H1 (cell line): Measurements from ENCODE around the gene BARHL1. TPM values are rescaled to one million over a fixed set of nuclear protein-coding genes. Genes with fewer than 3 reads are reported as not detected.
A peak's percentile ranks its signal among the peaks of the same experiment; 100 is the strongest.

Experiments used
- CTCF ChIA-PET: fragments of 300-600 bp; sonication (Branson Sonifier 250); formaldehyde crosslinking; loops from one replicate; lab custom pipeline; 2021; ENCODE audit not compliant: partially characterized antibody; lab: Charles Lee
- POLR2A ChIA-PET: fragments of 300-600 bp; sonication (Branson Sonifier 250); formaldehyde crosslinking; loops from one replicate; lab custom pipeline; 2021; ENCODE audit warnings: inconsistent platforms; ENCODE audit not compliant: partially characterized antibody; lab: Charles Lee
- DNase-seq, 2 experiments: peaks; one replicate each; pipeline versions ENCODE4 v3.0.0 to v3.0.0-alpha.2; 2010 to 2022; ENCODE audit warnings: low spot score in 2 of 2, low read depth in 1 of 2, mixed read lengths in 1 of 2
- FAIRE-seq: peaks from 2 replicates; lab custom pipeline; 2011; peaks lifted over from hg19 to GRCh38; lab: Jason Lieb, UNC
- H2AFZ ChIP-seq: 2 replicates; pipeline ENCODE4 v1.8.1; 2012; ENCODE audit warnings: low read length, inconsistent platforms
- H2AK5ac ChIP-seq: 2 replicates; pipeline ENCODE4 v1.6.1; 2013; ENCODE audit warnings: low read depth, low read length
- H2BK120ac ChIP-seq: replicated peaks from 2 replicates; pipeline ENCODE3; 2013; ENCODE audit warnings: low read depth, low read length, inconsistent platforms
- H2BK12ac ChIP-seq: 2 replicates; pipeline ENCODE4 v1.6.1; 2013; ENCODE audit warnings: low read depth, low read length
- H2BK15ac ChIP-seq: 2 replicates; pipeline ENCODE4 v1.6.1; 2013; ENCODE audit warnings: low read length
- H2BK20ac ChIP-seq: 2 replicates; pipeline ENCODE4 v1.6.1; 2013; ENCODE audit warnings: low read length
- H2BK5ac ChIP-seq: 2 replicates; pipeline ENCODE4 v1.6.1; 2013; ENCODE audit warnings: low read depth, low read length
- H3K14ac ChIP-seq: 2 replicates; pipeline ENCODE4 v1.6.1; 2013; ENCODE audit warnings: inconsistent platforms; ENCODE audit not compliant: insufficient read length
- H3K18ac ChIP-seq: 2 replicates; pipeline ENCODE4 v1.6.1; 2013; ENCODE audit warnings: low read length; ENCODE audit errors: extremely low read depth
- H3K23ac ChIP-seq: 2 replicates; pipeline ENCODE4 v1.6.1; 2013; ENCODE audit warnings: inconsistent platforms; ENCODE audit not compliant: insufficient read length
- H3K23me2 ChIP-seq: 2 replicates; pipeline ENCODE4 v1.6.1; 2013; ENCODE audit warnings: low read depth, low read length
- H3K27ac ChIP-seq: 2 replicates; pipeline ENCODE4 v1.6.1; 2011; ENCODE audit warnings: low read depth, low read length, inconsistent platforms
- H3K27me3 ChIP-seq, 4 experiments: replicated peaks in 1 of 4; 1 replicate in 1 of 4; 2 replicates in 3 of 4; pipeline versions ENCODE4 v1.6.1 to v1.8.1; 2011 to 2013; ENCODE audit warnings: low read length in 3 of 4, mild to moderate bottlenecking in 3 of 4, inconsistent platforms in 2 of 4, mixed read lengths in 2 of 4, moderate library complexity in 1 of 4; ENCODE audit not compliant: control insufficient read depth in 3 of 4, insufficient read depth in 3 of 4; ENCODE audit errors: extremely low read depth in 1 of 4
- H3K36me3 ChIP-seq, 4 experiments: 2 replicates each; pipeline versions ENCODE4 v1.6.1 to v1.8.1; 2011 to 2013; ENCODE audit warnings: mild to moderate bottlenecking in 4 of 4, low read length in 3 of 4, moderate library complexity in 2 of 4, control low read depth in 1 of 4, inconsistent platforms in 1 of 4; ENCODE audit not compliant: insufficient read depth in 4 of 4, control insufficient read depth in 2 of 4
- H3K4ac ChIP-seq: replicated peaks from 2 replicates; pipeline ENCODE3; 2013; ENCODE audit warnings: low read length, low read depth, mixed read lengths, inconsistent platforms; ENCODE audit not compliant: insufficient read length
- H3K4me1 ChIP-seq, 4 experiments: replicated peaks in 1 of 4; 1 replicate in 1 of 4; 2 replicates in 3 of 4; pipeline versions ENCODE4 v1.6.1 to v1.8.1; 2011 to 2013; ENCODE audit warnings: low read length in 3 of 4, inconsistent platforms in 2 of 4, mixed read lengths in 1 of 4; ENCODE audit not compliant: insufficient read depth in 4 of 4, control insufficient read depth in 3 of 4
- H3K4me2 ChIP-seq, 2 experiments: 2 replicates each; pipeline versions ENCODE4 v1.6.1 to v1.8.1; 2011 to 2013; ENCODE audit warnings: low read depth in 2 of 2, low read length in 2 of 2, control low read depth in 1 of 2, inconsistent platforms in 1 of 2, mild to moderate bottlenecking in 1 of 2; ENCODE audit not compliant: insufficient read depth in 1 of 2
- H3K4me3 ChIP-seq, 4 experiments: fragments of 200-600, 300-600 bp in 1 of 4; sonication (generic), shearing (Covaris generic), sonication (Bioruptor Twin) in 1 of 4; 2 replicates each; pipeline versions ENCODE4 v1.5.1 to v1.8.1; 2011 to 2016; ENCODE audit warnings: low read length in 4 of 4, low read depth in 3 of 4, control low read depth in 2 of 4, inconsistent platforms in 2 of 4, mild to moderate bottlenecking in 2 of 4, mixed read lengths in 1 of 4, moderate library complexity in 1 of 4; ENCODE audit not compliant: insufficient read depth in 2 of 4; ENCODE audit errors: extremely low read depth in 1 of 4
- H3K56ac ChIP-seq: replicated peaks from 2 replicates; pipeline ENCODE3; 2013; ENCODE audit warnings: low read depth, mild to moderate bottlenecking, mixed read lengths, low read length, inconsistent platforms; ENCODE audit not compliant: insufficient read length
- H3K79me1 ChIP-seq: 2 replicates; pipeline ENCODE4 v1.6.1; 2013; ENCODE audit warnings: low read depth, low read length, control low read depth
- H3K79me2 ChIP-seq, 2 experiments: 2 replicates each; pipeline versions ENCODE4 v1.6.1 to v1.8.1; 2012 to 2013; ENCODE audit warnings: low read length in 2 of 2, mild to moderate bottlenecking in 2 of 2, inconsistent platforms in 1 of 2; ENCODE audit not compliant: insufficient read depth in 2 of 2, control insufficient read depth in 1 of 2
- H3K9ac ChIP-seq, 4 experiments: replicated peaks in 1 of 4; 1 replicate in 1 of 4; 2 replicates in 3 of 4; pipeline versions ENCODE4 v1.6.1 to v1.8.1; 2011 to 2013; ENCODE audit warnings: low read depth in 3 of 4, low read length in 3 of 4, control low read depth in 2 of 4, mild to moderate bottlenecking in 2 of 4, moderate library complexity in 2 of 4, inconsistent platforms in 1 of 4; ENCODE audit errors: extremely low read depth in 1 of 4
- H3K9me3 ChIP-seq, 2 experiments: 2 replicates each; pipeline versions ENCODE4 v1.6.1 to v1.8.1; 2012 to 2013; ENCODE audit warnings: mild to moderate bottlenecking in 2 of 2, moderate library complexity in 2 of 2, control low read depth in 1 of 2, inconsistent platforms in 1 of 2, low read depth in 1 of 2, low read length in 1 of 2, mixed read lengths in 1 of 2; ENCODE audit not compliant: insufficient read depth in 2 of 2
- H4K20me1 ChIP-seq, 2 experiments: replicated peaks in 1 of 2; 2 replicates each; pipeline versions ENCODE3 to v1.8.1; 2011 to 2013; ENCODE audit warnings: inconsistent platforms in 2 of 2, low read length in 2 of 2, mild to moderate bottlenecking in 1 of 2; ENCODE audit not compliant: insufficient read depth in 2 of 2, control insufficient read depth in 1 of 2
- H4K5ac ChIP-seq: 2 replicates; pipeline ENCODE4 v1.6.1; 2013; ENCODE audit warnings: low read length, low read depth, mixed read lengths, inconsistent platforms; ENCODE audit not compliant: insufficient read length
- H4K8ac ChIP-seq: 2 replicates; pipeline ENCODE4 v1.8.0; 2013; ENCODE audit warnings: mild to moderate bottlenecking, moderate library complexity, low read length, inconsistent platforms; ENCODE audit not compliant: insufficient read depth; ENCODE audit errors: extremely low read depth
- H4K91ac ChIP-seq: replicated peaks from 2 replicates; pipeline ENCODE3; 2013; ENCODE audit warnings: low read length, mixed read lengths, inconsistent platforms; ENCODE audit not compliant: insufficient read length
- EP300 ChIP-seq, 2 experiments: IDR thresholded peaks; 1 replicate in 1 of 2; 2 replicates in 1 of 2; pipeline ENCODE4 v1.6.1; 2011 to 2012; ENCODE audit warnings: low read depth in 2 of 2, low read length in 2 of 2, mild to moderate bottlenecking in 2 of 2, borderline replicate concordance in 1 of 2, inconsistent platforms in 1 of 2, moderate library complexity in 1 of 2
- EZH2 ChIP-seq: fragments of 200-600 bp; sonication (generic); IDR thresholded peaks from 2 replicates; pipeline ENCODE4 v1.7.1; 2012; ENCODE audit warnings: low read depth, mild to moderate bottlenecking, moderate library complexity, low read length, inconsistent platforms; ENCODE audit not compliant: severe bottlenecking
- KDM4A ChIP-seq: IDR thresholded peaks from one replicate; pipeline ENCODE4 v1.7.1; 2012; ENCODE audit warnings: low read depth, mild to moderate bottlenecking, moderate library complexity, low read length, inconsistent platforms; ENCODE audit not compliant: severe bottlenecking
- RBBP5 ChIP-seq: IDR thresholded peaks from 2 replicates; pipeline ENCODE4 v1.7.1; 2012; ENCODE audit warnings: low read depth, mild to moderate bottlenecking, inconsistent platforms, low read length, moderate library complexity, borderline replicate concordance
- RFX5 ChIP-seq: IDR thresholded peaks from 2 replicates; pipeline ENCODE4 v1.6.1; 2011; ENCODE audit warnings: low read depth, low read length, improper control_type of control experiment, borderline replicate concordance
- RNF2 ChIP-seq: fragments of 200-900, 300-1000 bp; sonication (generic); IDR thresholded peaks from 2 replicates; pipeline ENCODE4 v1.7.1; 2016; ENCODE audit warnings: borderline replicate concordance, low read depth, mild to moderate bottlenecking, antibody characterized with exemption, low read length; ENCODE audit not compliant: poor library complexity, severe bottlenecking; ENCODE audit errors: missing control alignments
- SUZ12 ChIP-seq: fragments of 200-600 bp; sonication (generic); IDR thresholded peaks from 2 replicates; pipeline ENCODE4 v1.6.1; 2012; ENCODE audit warnings: mild to moderate bottlenecking, inconsistent platforms, low read length, moderate library complexity, mixed read lengths
- TAF1 ChIP-seq: IDR thresholded peaks from 2 replicates; pipeline ENCODE4 v1.6.1; 2011; ENCODE audit warnings: mild to moderate bottlenecking, low read depth, low read length
- WGBS, 2 experiments: shearing (Covaris generic) in 1 of 2; methylation state at CpG; one replicate each; pipeline versions ENCODE4 v1.1.6 to v1.1.7; 2013 to 2015; ENCODE audit warnings: low lambda C conversion rate in 2 of 2, mixed read lengths in 2 of 2, inconsistent platforms in 1 of 2, low coverage in 1 of 2, missing lambda C conversion rate in 1 of 2; ENCODE audit not compliant: insufficient replicate concordance in 2 of 2, insufficient coverage in 1 of 2, insufficient read length in 1 of 2; ENCODE audit errors: extremely low coverage in 1 of 2, missing lambda C conversion rate in 1 of 2; 5-methylcytosine and 5-hydroxymethylcytosine counted together
- polyA plus RNA-seq, 7 experiments: library from polyadenylated mRNA; depleted of rRNA in 3 of 7; stranded (reverse) in 5 of 7; unstranded in 2 of 7; fragments of >200 nt in 5 of 7; fragments of 200-250 nt in 2 of 7; gene quantifications; 1 replicate in 5 of 7; 2 replicates in 1 of 7; 4 replicates in 1 of 7; pipeline versions ENCODE4 v1.2.1 to v1.2.3, GENCODE V29; 2011 to 2013; ENCODE audit warnings: missing spikeins in 2 of 7, mixed read lengths in 2 of 7
- total RNA-seq: library from RNA; stranded (reverse); fragmentation: NEBNext Ultra II Directional; extraction: Animal tissue kit (Norgen Biotek cat#: 25700); gene quantifications from 2 replicates; pipeline ENCODE4 v1.2.1, GENCODE V29; 2021

The BARHL1 gene
- total and polyA plus RNA-seq, 2 of the 8 experiments (the other 6 are each of a cell fraction or from before 2014, with no cell fraction given): not detected

DNA sequence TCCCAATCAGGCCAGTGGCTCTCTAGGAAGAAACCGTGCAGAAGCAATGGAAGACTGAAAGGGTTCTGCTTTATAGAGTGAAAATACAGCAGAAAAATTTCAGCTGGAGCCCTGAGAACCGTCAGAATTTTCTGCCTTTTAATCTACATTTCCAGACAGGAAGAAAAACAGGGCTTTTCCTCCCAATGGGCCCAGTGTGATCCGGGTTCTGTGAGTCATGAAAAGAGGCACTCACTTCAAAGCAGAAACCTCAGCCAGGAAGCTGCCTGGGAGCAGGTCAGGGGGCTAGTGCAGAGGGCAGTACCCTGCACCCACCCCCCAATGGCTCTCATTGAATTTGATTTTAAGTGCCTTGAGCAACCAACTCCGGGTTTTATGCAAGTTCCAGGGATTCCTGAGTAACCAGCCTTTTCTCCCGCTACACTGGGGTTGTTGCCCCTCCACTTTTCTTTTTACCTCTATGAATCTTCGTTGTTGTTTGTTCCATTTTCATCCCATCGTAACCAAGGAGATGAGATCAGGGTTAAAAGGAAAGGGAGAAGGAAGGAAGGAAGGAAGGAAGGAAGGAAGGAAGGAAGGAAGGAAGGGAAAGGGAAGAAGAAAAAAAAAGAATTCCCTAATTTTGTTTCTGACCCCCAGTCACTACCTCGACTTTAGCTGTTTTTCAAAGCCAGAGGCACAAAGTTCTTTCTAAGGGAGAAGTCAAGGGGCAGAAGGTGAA is 1.3 kb downstream of the BARHL1 start:
- Histone ChIP-seq H3K4me2 (peak overlapping the region in 1 of 2 experiments; percentile 89; a peak in 1 of 4 replicates), H3K23me2 (peaks cover 6% of the 10 kb centered on the region), H4K91ac (no peak overlapping the region), H3K9ac (no peak overlapping the region), H3K4me3 (0 out of 8 replicates have a peak overlapping the region, but pooled peaks of 1 of the 4 experiments have one; percentile 3), H3K27me3 (peaks cover 94 to 100% (median 99%) of the 10 kb centered on the region in 4 experiments), H4K20me1 (peaks cover 5 to 38% of the 10 kb centered on the region in 2 experiments), H2AFZ (no peak overlapping the region), H2AK5ac (no peak overlapping the region), H3K36me3 (peaks cover 0 to 4% (median 0%) of the 10 kb centered on the region in 4 experiments; a peak in 1 of 8 replicates), H2BK120ac (no peak overlapping the region), H3K79me2 (no peaks in the 10 kb centered on the region), H3K23ac (no peak overlapping the region), H3K14ac (no peak overlapping the region), H2BK15ac (no peak overlapping the region), H2BK5ac (no peak overlapping the region), H2BK12ac (0 out of 2 replicates have a peak overlapping the region, but pooled peaks have one; percentile 14), H4K5ac (no peak overlapping the region), H3K79me1 (no peaks in the 10 kb centered on the region), H3K9me3 (no peaks in the 10 kb centered on the region), H2BK20ac (no peak overlapping the region), H4K8ac (no peak overlapping the region), H3K4ac (no peak overlapping the region), H3K4me1 (peaks cover 0 to 73% (median 45%) of the 10 kb centered on the region in 4 experiments; a peak in 6 of 7 replicates), H3K56ac (no peak overlapping the region), H3K18ac (no peak overlapping the region; the same call in 1 of the 2 replicates), H3K27ac (no peak overlapping the region)
- 10% methylated on average over 8 of the region's 8 CpGs; no CpG with 5 or more reads in 1 of the 2 experiments for WGBS, 2 experiments
- ChIA-PET POLR2A (no interaction called here), CTCF (interaction anchor here (1.0 to 1.1 kb wide), 2 partner anchors 8 to 171 kb away, joined by 3 to 4 read pairs; no protein-coding TSS in a partner anchor)
- TF ChIP-seq RFX5: no peak
- TF ChIP-seq SUZ12: peak; percentile 3
- TF ChIP-seq KDM4A: no peak
- TF ChIP-seq TAF1: no peak
- TF ChIP-seq EP300 (IDR thresholded peaks at IDR 0.05; ENCODE audit: borderline replicate concordance in 1 of 2, low read depth in 2 of 2, low read length in 2 of 2): no peak
- TF ChIP-seq EZH2: peak; percentile 55
- TF ChIP-seq RNF2: peak; percentile 74
- TF ChIP-seq RBBP5: no peak
- DNase-seq (no peak), FAIRE-seq (no peak)
